Cerebellar cortex (tissue), 1 donor: ENCODE results near the gene PBX4.
A peak's percentile ranks its signal among the peaks of the same experiment; 100 is the strongest.

ENCODE experiments used
- DNase-seq: peaks from one replicate; pipeline ENCODE4 v3.0.0-alpha.2; 2015; ENCODE audit warnings: low spot score

PBX4 gene

DNA sequence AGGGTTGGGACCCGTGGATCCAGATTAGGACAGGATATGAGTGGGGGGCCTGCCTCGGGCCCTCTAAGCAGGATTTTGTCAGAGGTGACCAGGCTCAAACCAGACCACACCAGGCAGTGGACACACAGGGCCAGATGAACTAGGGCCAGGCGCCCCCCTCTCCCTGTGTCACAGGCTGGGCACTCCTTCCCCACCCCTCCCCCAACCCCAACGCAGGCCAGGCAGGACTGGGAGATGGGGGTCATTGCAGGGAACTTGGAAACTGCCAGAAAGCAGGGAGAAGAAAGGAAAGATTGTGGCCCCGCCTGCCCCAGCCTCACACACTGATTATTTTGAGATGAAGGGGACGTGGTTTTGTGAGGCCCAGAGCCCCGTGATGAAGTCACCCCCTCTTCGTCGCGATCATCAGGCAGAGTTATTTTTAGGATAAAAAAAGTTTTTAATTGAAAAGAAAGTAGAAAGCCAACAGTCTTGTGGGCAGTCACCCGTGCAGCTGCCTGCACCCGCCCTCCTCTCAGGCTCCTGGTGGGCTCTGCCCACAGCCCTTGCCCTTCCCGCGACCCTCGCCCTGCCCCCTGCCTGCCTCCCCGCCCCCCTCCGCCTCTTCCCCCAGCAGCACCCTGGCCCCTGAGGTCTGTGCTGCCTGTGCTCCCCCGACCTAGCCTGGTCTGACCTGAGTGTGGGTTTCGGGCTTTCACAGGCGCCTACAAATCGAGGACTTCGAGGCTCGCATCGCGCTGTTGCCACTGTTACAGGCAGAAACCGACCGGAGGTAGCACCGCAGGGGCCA lies 91.7 kb downstream of the PBX4 start:
- DNase-seq, result no peak

DNA sequence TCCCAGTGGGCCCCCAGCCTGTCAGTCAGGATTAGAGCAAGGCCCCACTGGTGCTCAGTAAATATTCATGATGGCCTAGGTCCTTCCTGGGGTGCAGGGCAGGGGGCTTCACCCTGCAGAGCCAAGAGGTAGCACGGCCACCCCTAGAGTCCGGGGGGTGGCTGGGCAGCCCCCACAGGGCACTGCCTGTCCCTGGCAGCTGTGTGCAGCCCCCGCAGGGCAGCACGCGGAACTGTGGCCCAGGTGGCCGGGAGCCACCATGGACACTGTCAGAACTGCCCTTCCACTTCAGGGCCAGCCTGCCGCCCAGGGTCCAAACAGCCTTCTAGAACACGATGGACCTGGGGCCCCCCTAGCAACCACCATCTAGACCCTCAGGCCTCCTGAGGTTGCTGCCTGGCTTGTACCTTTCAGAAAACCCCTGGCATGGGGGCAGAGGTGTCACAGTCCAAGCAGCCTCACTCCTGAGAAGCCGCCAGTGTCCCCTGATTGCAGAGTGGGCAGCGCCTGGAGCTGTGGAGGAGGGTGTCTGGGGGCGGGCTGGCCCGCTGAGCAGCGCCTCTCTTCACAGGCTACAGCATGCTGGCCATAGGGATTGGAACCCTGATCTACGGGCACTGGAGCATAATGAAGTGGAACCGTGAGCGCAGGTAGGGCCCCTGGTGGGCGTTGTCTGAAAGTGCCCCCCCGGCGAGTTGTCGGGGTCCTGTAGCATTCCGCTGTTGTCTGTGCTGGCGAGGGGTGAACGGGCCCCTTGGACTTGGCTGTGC lies 92.7 kb downstream of the PBX4 start:
- no peak for DNase-seq

GRCh38 chr19:19524053-19524452 lies 94.4 kb downstream of the PBX4 start:
- no peak for DNase-seq

DNA sequence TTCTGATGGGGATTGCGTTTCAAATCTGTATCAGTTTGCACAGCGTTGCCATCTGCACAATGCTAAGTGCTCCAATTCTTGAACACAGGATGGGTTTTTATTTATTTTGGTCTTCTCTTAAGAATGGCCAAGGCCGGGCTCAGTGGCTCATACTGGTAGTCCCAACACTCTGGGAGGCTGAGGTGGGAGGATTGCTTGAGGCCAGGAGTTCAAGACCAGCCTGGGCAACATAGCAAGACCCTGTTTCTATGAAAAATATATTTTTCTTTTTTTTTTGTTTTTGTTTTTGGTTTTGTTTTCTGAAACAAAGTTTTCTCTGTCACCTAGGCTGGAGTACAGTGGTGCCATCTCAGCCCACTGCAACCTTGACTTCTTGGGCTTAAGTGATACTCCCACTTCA lies 95.3 kb downstream of the PBX4 start:
- no peak for DNase-seq

GRCh38 chr19:19520989-19521388 lies 97.5 kb downstream of the PBX4 start:
- DNase-seq, result no peak

DNA sequence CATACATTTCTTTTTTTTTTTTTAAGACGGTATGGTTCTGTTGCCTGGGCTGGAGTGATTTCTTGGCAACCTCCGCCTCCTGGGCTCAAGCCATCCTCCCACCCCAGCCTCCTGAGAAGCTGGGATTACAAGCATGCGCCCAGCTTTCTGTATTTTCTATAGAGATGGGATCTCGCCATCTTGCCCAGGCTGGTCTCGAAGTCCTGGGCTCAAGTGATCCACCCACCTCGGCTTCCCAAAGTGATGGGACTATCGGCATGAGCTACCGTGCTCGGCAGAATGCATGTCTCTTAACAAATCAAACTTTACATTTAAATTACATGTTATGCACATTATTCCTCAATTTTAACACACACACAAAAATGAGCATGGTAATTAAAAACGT lies 101.3 kb downstream of the PBX4 start:
- no peak for DNase-seq

GRCh38 chr19:19515642-19516519 lies 102.6 kb downstream of the PBX4 start, which contains the start of gene NDUFA13:
Gene NDUFA13, plus strand, starts transcription at chr19:19516225. Its CDS starts 14 bp downstream, at chr19:19516239.
- DNase-seq, result peak; percentile 94

GRCh38 chr19:19514881-19515641 lies 103.4 kb downstream of the PBX4 start, which contains the start of gene TSSK6:
Gene TSSK6, minus strand, starts transcription at chr19:19515548. Its CDS starts 121 bp downstream, at chr19:19515427.
- DNase-seq, result no peak

DNA sequence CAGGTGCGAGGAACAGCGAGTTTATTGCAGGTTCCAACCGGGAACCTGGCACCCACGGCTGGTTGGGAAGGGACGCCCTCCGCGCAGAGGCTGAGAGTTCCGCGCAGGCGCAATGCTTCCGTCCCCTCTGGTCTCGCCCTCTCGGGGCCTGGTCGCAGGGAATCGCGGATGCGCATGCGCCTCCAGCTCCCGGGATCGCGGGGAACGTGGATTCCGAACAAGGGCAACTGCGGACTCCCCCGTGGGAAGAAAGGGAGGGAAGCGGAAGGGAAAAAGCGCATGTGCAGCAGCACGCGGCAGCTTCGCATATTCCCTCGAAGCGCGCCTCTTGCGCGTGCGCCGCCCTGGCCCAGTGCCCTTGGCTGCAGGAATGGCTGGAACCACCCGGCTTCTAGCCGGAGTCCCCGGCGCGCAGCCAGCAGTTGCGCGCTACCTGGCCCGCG lies 104.3 kb downstream of the PBX4 start:
- DNase-seq, result peak; percentile 58

DNA sequence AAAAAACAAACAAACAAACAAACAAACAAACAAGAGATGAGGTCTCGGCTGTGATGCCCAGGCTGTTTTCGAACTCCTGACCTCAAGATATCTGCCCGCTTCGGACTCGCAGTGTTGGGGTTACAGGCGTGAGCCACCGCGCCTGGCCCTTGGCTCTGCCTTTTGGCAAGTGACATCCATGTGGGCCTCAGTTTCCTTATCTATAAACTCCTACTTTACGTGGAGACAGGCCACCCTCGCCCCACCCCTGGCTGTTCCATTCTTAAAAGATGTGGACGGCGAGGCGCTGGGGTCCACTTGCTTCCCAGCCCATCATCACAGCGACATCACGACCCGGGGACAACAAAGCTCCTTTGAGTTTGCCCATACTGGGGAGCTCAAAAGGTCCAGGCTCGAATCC lies 104.8 kb downstream of the PBX4 start:
- DNase-seq, result no peak
